Stimulated activated CD4-positive, alpha-beta T cell treated with anti-CD3 and anti-CD28 coated beads, Interleukin-12 subunit alpha, Interleukin-12 subunit beta, amount 100 ng/mL, for 4 hours (primary cell): ENCODE measurements around the gene NT5C1A.
A peak's percentile ranks its signal among the peaks of the same experiment; 100 is the strongest.

Experiments
- DNase-seq: peaks from one replicate; pipeline ENCODE4 v3.0.0-alpha.2; 2020

The NT5C1A gene

GRCh38 chr1:39671793-39672550 lies at the start of gene NT5C1A:
TSS of gene NT5C1A (minus strand) at chr1:39672107. CDS start at chr1:39672038, 69 bp downstream.
- no peak for DNase-seq

GRCh38 chr1:39721664-39722063 lies 49.8 kb upstream of the NT5C1A start:
- DNase-seq = no peak

GRCh38 chr1:39720094-39720999 lies 48.4 kb upstream of the NT5C1A start:
- no peak for DNase-seq

- no peak for DNase-seq
These were observed 45.9 kb upstream of the NT5C1A start for GRCh38 chr1:39717809-39718208.

- no peak for DNase-seq
These were observed 41.6 kb upstream of the NT5C1A start for GRCh38 chr1:39713557-39713956.

GRCh38 chr1:39711966-39712340 lies 40.0 kb upstream of the NT5C1A start:
- DNase-seq = no peak

GRCh38 chr1:39711104-39711965 lies 39.4 kb upstream of the NT5C1A start:
- DNase-seq = no peak

GRCh38 chr1:39707506-39707905 lies 35.6 kb upstream of the NT5C1A start:
- DNase-seq = no peak

GRCh38 chr1:39704757-39705156 lies 32.9 kb upstream of the NT5C1A start:
- no peak for DNase-seq

GRCh38 chr1:39701049-39701439 lies 29.1 kb upstream of the NT5C1A start:
- DNase-seq = no peak

- no peak for DNase-seq
These were observed 28.4 kb upstream of the NT5C1A start for GRCh38 chr1:39700348-39700747.

GRCh38 chr1:39699419-39699818 lies 27.5 kb upstream of the NT5C1A start:
- no peak for DNase-seq

- DNase-seq = no peak
These were observed 26.7 kb upstream of the NT5C1A start for GRCh38 chr1:39698568-39698967.

- no peak for DNase-seq
These were observed 24.5 kb upstream of the NT5C1A start for GRCh38 chr1:39696448-39696847.

- DNase-seq = no peak
These were observed 23.1 kb upstream of the NT5C1A start for GRCh38 chr1:39695016-39695415.

- DNase-seq = no peak
These were observed 22.1 kb upstream of the NT5C1A start for GRCh38 chr1:39694026-39694425.

GRCh38 chr1:39692152-39693074 lies 20.5 kb upstream of the NT5C1A start:
- peak; percentile 7 for DNase-seq

- peak; percentile 84 for DNase-seq
These were observed 19.7 kb upstream of the NT5C1A start, which contains the start of gene HPCAL4 for GRCh38 chr1:39691383-39692151. TSS of gene HPCAL4 (minus strand) at chr1:39691433. CDS start at chr1:39684603, 6,830 bp downstream.

GRCh38 chr1:39690794-39691382 lies 19.0 kb upstream of the NT5C1A start:
- DNase-seq = no peak

GRCh38 chr1:39690225-39690624 lies 18.3 kb upstream of the NT5C1A start:
- no peak for DNase-seq

GRCh38 chr1:39689635-39690034 lies 17.7 kb upstream of the NT5C1A start:
- DNase-seq = no peak
